GM21529 (cell line): ENCODE measurements around the gene CYP4F2.
A peak's percentile ranks its signal among the peaks of the same experiment; 100 is the strongest.
"Not testable (repeated sequence)": the region's sequence is repeated elsewhere in the genome, so short reads cannot be mapped to it uniquely, and the experiment has no call there.

Experiments
- ATAC-seq: cut with Tn5 transposase; IDR thresholded peaks from one replicate; pipeline ENCODE4 v1.9.1; 2021; ENCODE audit not compliant: unreplicated experiment

Gene CYP4F2

DNA sequence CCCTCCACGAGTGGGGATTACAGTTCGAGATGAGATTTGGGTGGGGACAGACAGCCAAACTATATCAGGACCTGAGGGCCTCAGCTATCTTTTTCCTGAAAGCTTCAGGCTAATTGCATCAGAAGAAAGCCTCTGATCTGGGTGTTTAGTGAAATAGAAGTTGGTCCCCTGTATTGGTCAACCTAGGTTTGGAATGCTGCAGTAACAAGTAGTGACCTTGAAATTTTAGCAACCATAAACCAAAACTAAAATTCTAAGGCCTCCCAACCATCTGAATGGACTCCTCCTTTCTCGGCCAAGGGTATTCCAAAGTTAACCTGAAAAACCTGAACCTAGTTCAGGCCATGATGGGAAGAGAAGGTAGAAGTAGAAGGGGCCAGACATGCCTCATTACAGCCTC is 47.5 kb downstream of the CYP4F2 start:
- no peak for ATAC-seq

DNA sequence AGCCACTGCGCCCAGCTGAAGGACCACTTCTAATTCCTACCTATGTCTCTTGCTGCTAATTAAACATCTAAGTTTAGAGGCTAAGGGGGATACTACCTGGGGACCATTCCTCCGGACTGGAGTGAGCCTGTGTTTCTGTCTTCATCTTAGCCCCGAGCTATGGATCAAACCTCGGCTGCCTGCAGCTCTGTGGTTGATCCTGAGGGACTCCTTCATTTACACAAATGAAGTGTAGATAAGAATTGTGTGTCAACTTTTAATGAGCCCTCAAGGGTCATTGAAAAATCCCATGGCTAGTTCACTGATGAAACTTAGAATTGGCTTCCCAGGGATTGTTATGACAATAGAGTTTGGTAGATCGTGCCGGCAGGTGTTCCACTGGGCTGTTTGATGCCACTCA is 51.0 kb downstream of the CYP4F2 start:
- no peak for ATAC-seq

DNA sequence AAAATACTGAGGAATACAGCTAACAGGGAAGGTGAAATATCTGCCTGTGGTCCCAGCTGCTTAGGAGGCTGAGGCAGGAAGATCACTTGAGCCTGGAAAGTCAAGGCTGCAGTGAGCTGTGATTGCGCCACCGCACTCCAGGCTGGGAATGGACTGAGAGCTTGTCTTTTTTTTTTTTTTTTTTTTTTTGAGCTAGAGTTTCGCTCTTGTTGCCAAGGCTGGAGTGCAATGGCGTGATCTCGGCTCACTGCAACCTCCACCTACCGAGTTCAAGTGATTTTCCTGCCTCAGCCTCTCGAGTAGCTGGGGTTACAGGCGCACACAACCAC is 54.0 kb downstream of the CYP4F2 start:
- ATAC-seq: not testable (repeated sequence)

DNA sequence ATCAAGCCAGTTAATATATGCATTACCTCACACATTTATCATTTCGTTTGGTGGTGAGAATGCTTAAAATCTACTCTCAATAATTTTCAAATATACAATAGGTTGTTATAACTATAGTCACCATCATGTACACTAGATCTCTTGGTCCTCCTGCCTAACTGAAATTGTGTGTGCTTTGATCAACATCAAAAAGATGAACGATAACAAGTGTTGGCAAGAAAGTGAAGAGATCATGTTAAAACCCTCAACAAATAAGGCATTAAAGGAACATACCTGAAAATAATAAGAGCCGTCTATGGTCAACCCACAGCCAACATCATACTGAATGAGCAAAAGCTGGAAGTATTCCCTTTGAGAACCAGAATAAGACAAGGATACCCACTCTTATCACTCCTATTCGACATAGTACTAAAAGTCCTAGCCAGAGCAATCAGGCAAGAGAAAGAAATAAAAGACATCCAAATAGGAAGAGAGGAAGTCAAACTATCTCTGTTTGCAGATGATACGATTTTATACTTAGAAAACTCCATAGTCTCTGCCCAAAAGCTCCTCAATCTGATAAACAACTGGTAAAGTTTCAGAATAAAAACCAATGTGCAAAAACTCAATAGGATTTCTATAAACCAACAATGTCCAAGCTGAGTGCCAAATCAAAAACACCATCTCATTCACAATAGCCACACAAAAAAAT is 54.5 kb downstream of the CYP4F2 start:
- no peak for ATAC-seq

DNA sequence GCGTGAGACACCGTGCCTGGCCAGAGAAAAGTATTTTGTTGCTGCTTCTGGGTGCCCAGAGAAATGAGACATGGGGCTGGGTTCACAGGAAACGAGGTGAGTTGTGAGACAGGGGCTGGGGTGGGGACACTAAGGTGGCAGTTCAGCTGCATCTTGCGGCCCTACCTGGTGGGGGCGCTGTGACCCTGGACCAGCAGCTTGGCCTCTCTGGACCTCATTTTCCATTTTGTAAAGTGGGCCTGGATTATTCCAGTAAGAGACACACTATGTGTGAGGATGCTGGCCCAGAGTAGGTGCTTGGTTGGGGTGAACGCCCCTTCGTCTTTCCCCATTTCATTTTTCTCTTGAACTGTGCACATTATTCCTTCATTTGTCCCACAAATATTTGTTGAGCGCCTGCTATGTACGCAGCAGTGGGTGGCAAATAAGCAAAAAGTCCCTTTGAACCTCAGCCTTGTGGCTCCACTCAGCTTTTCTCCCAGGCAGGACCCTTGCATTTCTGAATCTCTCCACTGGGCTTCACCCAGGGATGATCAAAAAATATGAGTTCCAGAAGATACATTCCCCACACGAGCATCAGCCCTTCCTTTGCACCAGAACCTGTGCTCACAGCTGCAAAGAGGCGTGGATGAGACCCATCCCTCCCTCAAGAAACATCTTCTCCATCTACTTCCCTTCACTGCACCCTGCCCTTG is 55.9 kb downstream of the CYP4F2 start:
- no peak for ATAC-seq

DNA sequence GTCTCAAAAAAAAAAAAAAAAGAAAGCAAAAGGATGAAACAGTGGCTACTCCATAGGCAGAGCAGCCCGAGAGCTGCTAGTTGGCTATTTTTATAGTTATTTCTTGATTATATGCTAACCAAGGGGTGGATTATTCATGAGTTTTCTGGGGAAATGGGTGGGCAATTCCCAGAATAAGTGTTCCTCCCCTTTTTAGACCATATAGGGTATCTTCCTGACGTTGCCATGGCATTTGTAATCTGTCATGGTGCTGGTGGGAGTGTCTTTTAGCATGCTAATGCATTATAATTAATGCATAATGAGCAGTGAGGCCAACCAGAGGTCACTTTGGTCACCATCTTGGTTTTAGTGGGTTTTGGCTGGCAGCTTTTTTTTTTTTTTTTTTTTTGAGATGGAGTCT is 57.0 kb downstream of the CYP4F2 start:
- ATAC-seq: no peak

DNA sequence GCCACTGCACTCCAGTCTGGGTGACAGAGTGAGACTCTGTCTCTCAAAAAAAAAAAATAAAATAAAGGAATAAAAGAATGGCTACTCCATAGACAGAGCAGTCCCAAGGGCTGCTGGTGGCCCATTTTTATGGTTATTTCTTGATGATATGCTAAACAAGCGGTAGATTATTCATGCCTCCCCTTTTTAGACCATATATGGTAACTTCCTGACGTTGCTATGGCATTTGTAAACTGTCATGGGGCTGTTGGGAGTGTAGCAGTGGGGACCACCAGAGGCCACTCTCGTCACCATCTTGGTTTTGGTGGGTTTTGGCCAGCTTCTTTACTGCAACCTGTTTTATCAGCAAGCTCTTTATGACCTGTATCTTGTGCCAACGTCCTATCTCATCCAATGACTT is 58.0 kb downstream of the CYP4F2 start:
- not testable (repeated sequence) for ATAC-seq

DNA sequence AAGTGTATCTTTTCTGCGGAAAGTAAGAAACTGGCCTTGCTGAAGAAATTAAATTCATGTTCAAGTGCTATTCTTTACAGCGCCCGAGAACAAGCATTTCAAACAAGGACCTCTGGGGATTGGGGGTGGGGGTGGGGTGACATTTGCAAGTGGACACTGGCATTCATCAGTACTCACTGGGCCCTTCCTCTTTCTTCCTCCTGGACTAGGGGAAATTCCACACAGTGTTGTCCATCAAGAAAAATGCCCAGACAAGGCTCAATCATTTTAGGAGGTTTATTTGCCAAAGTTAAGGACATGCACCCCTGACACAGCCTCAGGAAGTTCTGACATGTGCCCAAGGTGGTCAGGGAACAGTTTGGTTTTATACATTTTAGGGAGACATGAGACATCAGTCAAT is 59.5 kb downstream of the CYP4F2 start:
- ATAC-seq: no peak

DNA sequence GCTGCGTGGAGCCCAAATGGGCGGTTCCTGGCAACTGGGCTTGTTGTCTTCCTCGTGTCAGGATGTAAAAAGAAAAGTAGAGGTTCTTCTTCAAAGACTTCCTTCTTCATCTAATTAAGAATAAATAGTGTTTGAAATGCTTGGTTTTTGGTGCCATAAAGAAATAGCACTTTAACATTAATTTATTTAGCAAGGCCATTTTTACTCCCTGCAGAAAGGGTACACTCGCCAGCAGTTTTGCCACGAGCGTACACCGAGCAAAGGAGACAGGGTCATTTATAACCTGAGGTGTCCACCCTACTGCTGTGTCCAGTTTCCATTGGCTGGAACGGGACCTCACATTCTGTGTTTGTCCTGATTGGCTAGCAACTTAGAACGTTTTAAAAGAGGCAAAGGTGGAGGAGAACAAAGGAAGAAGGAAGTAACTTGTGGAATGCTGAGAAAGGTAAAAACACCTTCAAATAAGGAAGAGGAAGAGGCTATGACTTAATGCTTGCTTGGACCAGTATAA is 60.6 kb downstream of the CYP4F2 start:
- peak; percentile 5 for ATAC-seq

DNA sequence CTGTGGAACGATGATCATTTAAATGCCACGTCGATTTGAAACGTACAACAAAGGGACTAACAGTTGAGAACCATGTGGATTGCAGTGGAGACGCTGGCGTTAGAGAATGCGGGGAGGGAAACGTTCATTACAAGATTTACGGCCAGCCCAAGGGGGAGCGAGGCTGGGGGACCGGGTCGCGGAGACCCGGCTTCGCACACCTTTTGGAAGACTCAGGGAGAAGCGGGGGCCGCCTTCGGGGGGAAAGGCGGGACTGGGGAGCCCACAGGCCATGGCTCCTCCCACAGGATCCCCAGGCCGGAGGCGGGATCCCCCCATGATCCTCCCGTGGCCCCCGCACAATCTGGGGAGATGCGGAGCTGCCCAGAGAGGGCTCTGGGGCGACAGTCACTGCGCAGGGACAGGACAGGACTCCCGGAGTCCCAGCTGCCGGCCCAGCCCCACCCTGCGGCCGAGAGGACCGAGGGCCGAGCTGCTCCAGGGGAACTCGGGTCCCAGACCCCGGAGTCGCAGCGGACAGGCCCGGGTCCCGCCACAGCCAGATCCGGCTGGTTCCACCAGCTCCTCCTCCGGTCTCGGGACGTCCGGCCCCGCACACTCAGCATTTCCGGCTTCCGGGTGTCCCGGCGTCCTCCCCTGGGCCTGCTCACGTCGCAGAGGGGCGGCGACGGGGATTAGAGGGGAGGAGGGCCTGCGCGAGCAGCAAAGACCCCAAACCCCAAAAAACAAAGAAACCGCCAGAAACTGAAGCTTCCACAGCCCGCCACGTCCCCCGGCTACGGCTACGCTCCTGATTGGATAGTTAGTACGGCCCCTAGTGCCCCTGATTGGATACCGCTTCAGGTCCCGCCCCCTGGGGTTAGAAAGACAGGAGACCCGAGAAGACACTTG is 61.3 kb downstream of the CYP4F2 start:
- peak; percentile 96 for ATAC-seq

DNA sequence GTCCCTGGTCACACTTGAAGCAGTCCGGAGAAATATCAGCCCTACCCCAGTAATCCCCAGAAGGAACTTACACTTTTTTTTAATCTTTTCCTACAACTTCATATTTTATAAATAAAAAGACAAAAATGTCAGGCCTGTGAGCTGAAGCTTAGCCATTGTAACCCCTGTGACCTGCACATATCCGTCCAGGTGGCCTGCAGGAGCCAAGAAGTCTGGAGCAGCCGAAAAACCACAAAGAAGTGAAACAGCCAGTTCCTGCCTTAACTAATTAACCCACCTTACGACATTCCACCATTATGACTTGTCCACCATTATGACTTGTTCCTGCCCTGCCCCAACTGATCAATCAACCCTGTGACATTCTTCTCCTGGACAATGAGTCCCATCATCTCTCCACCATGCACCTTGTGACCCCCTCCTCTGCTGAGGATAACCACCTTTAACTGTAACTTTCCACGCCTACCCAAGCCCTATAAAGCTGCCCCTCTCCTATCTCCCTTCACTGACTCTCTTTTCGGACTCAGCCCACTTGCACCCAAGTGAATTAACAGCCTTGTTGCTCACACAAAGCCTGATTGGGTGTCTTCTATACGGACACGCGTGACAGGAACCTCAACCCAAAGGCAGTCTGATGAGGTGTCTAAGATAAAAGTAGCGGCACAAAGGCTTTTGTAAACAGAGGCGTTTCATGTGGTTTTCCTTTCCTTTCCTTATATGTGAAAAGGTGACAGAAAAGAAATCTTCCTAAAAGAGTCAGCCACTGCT is 62.1 kb downstream of the CYP4F2 start:
- not testable (repeated sequence) for ATAC-seq

DNA sequence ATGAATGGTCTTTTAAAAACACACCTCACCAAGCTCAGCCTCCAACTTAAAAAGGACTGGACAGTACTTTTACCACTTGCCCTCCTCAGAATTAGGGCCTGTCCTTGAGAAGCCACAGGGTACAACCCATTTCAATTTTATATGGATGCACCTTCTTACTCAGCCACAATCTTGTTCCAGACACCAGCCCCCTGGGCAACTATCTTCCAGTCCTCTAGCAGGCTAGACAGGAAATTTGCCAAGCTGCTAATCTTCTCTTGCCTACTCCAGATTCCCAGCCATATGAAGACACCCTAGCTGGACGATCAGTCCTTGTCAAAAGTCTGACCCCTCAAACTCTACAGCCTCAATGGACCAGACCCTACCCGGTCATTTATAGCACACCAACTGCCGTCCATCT is 63.6 kb downstream of the CYP4F2 start:
- not testable (repeated sequence) for ATAC-seq

DNA sequence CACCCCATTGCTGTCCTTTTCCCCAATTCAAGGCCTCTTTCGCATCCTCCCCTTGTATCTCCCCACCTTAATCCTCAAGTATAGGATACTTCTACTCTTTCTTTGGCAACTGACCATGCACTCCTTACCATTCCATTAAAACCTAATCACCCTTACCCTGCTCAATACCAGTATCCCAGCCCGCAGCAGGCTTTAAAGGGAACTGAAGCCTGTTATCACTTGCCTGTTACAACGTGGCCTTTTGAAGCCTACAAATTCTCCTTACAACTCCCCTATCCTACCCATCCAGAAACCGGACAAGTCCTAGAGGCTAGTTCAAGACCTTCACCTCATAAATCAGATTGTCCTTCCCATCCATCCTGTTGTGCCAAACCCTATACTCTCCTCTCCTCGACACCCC is 66.2 kb downstream of the CYP4F2 start:
- ATAC-seq: no peak

DNA sequence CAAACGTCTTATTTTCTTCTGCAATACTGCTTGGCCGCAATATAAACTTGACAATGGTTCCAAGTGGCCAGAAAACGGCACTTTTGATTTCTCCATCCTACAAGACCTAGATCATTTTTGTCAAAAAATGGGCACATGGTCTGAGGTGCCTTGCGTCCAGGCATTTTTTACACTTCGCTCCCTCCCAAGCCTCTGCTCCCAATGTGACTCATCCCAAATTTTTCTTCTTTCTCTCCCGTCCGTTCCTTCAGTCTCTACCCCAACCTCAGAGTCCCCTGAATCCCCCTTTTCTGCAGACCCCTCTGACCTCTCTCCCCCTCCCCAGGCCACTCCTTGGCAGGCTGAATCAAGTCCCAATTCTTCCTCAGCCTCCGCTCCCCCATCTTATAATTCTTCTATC is 68.1 kb downstream of the CYP4F2 start:
- no peak for ATAC-seq

DNA sequence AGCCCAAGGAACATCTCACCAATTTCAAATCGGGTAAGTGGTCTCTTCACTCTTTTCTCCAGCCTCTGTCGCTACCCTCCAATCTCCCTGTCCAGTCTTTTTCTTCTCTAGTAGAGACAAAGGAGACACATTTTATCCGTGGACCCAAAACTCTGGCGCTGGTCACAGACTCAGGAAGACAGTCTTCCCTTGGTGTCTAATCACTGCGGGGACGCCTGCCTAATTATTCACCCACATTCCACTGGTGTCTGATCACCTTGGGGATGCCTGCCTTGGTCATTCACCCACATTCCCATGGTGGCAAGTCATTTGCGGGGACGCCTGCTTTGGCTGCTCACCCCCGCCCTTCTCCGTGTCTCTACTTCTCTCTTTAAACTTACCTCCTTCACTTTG is 68.6 kb downstream of the CYP4F2 start:
- ATAC-seq: no peak

DNA sequence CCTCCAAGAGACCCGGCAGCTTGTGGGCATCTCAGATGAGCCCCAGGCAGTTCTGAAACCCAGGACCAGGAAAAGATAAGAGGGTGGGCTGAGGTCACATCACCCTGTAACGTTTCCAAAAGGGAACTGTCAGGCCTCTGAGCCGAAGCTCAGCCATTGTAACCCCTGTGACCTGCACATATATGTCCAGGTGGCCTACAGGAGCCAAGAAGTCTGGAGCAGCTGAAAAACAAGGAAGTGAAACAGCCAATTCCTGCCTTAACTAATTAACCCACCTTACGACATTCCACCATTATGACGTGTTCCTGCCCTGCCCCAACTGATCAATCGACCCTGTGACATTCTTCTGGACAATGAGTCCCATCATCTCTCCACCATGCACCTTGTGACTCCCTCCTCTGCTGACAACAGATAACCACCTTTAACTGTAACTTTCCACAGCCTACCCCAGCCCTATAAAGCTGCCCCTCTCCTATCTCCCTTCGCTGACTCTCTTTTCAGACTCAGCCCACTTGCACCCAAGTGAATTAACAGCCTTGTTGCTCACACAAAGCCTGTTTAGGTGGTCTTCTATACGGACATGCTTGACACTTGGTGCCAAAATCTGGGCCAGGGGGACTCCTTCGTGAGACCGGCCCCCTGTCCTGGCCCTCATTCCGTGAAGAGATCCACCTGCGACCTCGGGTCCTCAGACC is 69.1 kb downstream of the CYP4F2 start:
- not testable (repeated sequence) for ATAC-seq

DNA sequence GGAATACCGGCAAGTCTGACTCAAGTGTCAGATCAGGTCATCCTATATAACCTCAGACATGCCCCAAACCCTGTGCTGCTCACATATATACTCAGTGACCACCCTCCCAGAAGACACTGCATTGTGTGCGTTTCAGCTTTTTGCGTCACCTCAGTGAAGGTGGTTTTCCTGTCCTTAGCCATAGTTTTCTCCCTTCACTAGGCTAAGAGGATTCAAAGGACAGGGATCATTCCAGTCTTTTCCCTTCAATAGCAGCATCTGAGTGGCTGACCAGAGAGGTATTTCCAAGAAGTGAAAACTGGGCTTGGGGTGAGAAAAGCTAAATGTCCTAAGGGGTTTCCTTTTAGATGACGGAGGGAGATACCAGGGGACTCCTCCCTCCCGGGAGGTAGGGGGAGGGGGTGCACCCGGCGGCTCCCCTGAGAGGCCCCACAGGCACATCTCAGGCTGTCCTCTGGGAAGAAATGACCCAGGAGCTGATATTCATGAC is 69.7 kb downstream of the CYP4F2 start:
- ATAC-seq: no peak
